Trophoblast cell (in vitro differentiated cells and primary cell): Measurements from ENCODE around the gene PLA2G2F.

Experiments
- DNase-seq, 2 donors: peaks; one replicate each; pipeline ENCODE4 v3.0.0-alpha.2; 2016
- H2AFZ ChIP-seq: 2 replicates; pipeline ENCODE4 v1.6.1; 2013; ENCODE audit warnings: low read length, moderate library complexity, mild to moderate bottlenecking; ENCODE audit not compliant: insufficient read depth, poor library complexity
- H2AK5ac ChIP-seq: 2 replicates; pipeline ENCODE4 v1.6.1; 2013; ENCODE audit warnings: mild to moderate bottlenecking, low read length
- H2BK120ac ChIP-seq: 2 replicates; pipeline ENCODE4 v1.6.1; 2013; ENCODE audit warnings: low read length, mild to moderate bottlenecking, moderate library complexity; ENCODE audit not compliant: insufficient read depth, poor library complexity
- H2BK12ac ChIP-seq: 2 replicates; pipeline ENCODE4 v1.6.1; 2013; ENCODE audit warnings: mild to moderate bottlenecking, low read length, moderate library complexity
- H2BK5ac ChIP-seq: 2 replicates; pipeline ENCODE4 v1.6.1; 2013; ENCODE audit warnings: low read length, low read depth, moderate library complexity, mild to moderate bottlenecking; ENCODE audit not compliant: poor library complexity
- H3K14ac ChIP-seq: 2 replicates; pipeline ENCODE4 v1.6.1; 2013; ENCODE audit warnings: mild to moderate bottlenecking, low read length
- H3K18ac ChIP-seq: 2 replicates; pipeline ENCODE4 v1.6.1; 2013; ENCODE audit warnings: mild to moderate bottlenecking, low read length
- H3K23ac ChIP-seq: 2 replicates; pipeline ENCODE4 v1.6.1; 2013; ENCODE audit warnings: low read length
- H3K27ac ChIP-seq: 2 replicates; pipeline ENCODE4 v1.5.1; 2013; ENCODE audit warnings: low read depth, mild to moderate bottlenecking, inconsistent platforms, low read length, moderate library complexity
- H3K27me3 ChIP-seq: 2 replicates; pipeline ENCODE4 v1.6.1; 2013; ENCODE audit warnings: inconsistent platforms, mild to moderate bottlenecking, low read length, moderate library complexity; ENCODE audit not compliant: insufficient read depth
- H3K36me3 ChIP-seq, 2 experiments: 1 replicate in 1 of 2; 2 replicates in 1 of 2; pipeline ENCODE4 v1.6.1; 2013; ENCODE audit warnings: low read length in 2 of 2, mild to moderate bottlenecking in 2 of 2, moderate library complexity in 1 of 2; ENCODE audit not compliant: insufficient read depth in 2 of 2, control insufficient read depth in 1 of 2
- H3K4ac ChIP-seq: 2 replicates; pipeline ENCODE4 v1.6.1; 2013; ENCODE audit warnings: low read depth, mild to moderate bottlenecking, low read length, moderate library complexity
- H3K4me1 ChIP-seq, 2 experiments: 1 replicate in 1 of 2; 2 replicates in 1 of 2; pipeline ENCODE4 v1.6.1; 2013; ENCODE audit warnings: low read length in 2 of 2, mild to moderate bottlenecking in 2 of 2, moderate library complexity in 1 of 2; ENCODE audit not compliant: insufficient read depth in 2 of 2, control insufficient read depth in 1 of 2
- H3K4me2 ChIP-seq: 2 replicates; pipeline ENCODE4 v1.6.1; 2013; ENCODE audit warnings: inconsistent platforms, mild to moderate bottlenecking, low read length, moderate library complexity
- H3K4me3 ChIP-seq: 2 replicates; pipeline ENCODE4 v1.5.1; 2013; ENCODE audit warnings: mild to moderate bottlenecking, low read depth, low read length, inconsistent platforms
- H3K79me1 ChIP-seq: one replicate; pipeline ENCODE4 v1.6.1; 2013; ENCODE audit warnings: low read length
- H3K79me2 ChIP-seq: 2 replicates; pipeline ENCODE4 v1.6.1; 2013; ENCODE audit warnings: low read length, mild to moderate bottlenecking; ENCODE audit not compliant: control insufficient read depth, insufficient read depth, poor library complexity
- H3K9ac ChIP-seq: 2 replicates; pipeline ENCODE4 v1.6.1; 2013; ENCODE audit warnings: mild to moderate bottlenecking, low read length
- H3K9me3 ChIP-seq: 2 replicates; pipeline ENCODE4 v1.6.1; 2013; ENCODE audit warnings: low read depth, mild to moderate bottlenecking, control low read depth, inconsistent platforms, low read length; ENCODE audit not compliant: insufficient read depth
- H4K12ac ChIP-seq: 2 replicates; pipeline ENCODE4 v1.6.1; 2013; ENCODE audit warnings: low read depth, mild to moderate bottlenecking, low read length, moderate library complexity
- H4K8ac ChIP-seq: 2 replicates; pipeline ENCODE4 v1.6.1; 2013; ENCODE audit warnings: low read depth, mild to moderate bottlenecking, low read length, moderate library complexity
- H4K91ac ChIP-seq: one replicate; pipeline ENCODE4 v1.6.1; 2013; ENCODE audit warnings: low read depth, mild to moderate bottlenecking, low read length, moderate library complexity
- whole genome bisulfite sequencing: extraction: QIAGEN DNeasy Blood & Tissue Kit; methylation state at CpG from one replicate; pipeline ENCODE4 v1.1.7; 2013; ENCODE audit warnings: missing lambda C conversion rate; ENCODE audit not compliant: insufficient read length, insufficient coverage; ENCODE audit errors: extremely low coverage; 5-methylcytosine and 5-hydroxymethylcytosine counted together

Gene PLA2G2F

DNA sequence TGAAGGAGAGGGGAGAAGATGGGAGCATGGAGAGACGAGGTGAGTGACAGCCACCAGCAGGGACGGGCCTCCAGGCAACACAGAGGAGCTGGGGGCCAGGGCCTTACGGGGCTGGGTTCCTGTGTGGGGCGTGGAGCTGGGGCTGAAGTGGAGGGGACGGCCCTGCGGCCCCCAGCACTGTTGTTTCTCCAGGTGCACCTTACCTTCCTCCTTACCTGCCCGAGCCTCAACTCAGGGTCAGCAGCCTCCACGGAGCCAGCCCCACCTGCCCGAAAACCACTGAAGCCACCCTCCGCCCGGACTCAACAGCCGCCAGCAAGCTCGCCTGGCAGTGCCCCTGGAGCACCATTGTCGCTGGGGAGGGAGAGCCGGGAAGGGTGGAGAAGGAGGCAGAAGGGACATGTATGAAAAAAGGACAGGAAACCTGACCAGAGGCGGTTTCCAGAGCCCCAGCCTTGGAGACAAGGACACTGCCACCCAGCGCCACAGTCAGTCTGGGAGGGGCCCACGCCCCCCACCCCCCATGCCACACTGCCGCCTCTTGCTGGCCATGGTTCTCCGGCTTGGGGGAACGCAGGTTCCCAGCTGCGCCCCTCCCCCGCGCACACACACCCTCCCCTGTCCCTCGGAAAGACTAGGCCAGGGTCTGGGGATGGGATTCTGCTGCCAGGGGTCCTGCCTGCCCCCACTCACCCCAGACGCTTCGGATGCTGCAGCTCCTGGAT, 10.6 kb downstream of the PLA2G2F start:
- Histone ChIP-seq H3K18ac (no peak overlapping the region), H3K36me3 (no peaks in the 10 kb centered on the region), H2AK5ac (no peak overlapping the region), H3K79me2 (no peaks in the 10 kb centered on the region), H3K9me3 (peaks cover 3% of the 10 kb centered on the region), H3K4me2 (no peak overlapping the region), H4K91ac (no peak overlapping the region), H2BK5ac (no peak overlapping the region), H3K27me3 (no peaks in the 10 kb centered on the region), H2AFZ (no peak overlapping the region), H4K8ac (no peak overlapping the region), H3K27ac (no peak overlapping the region), H3K9ac (no peak overlapping the region), H3K4ac (no peak overlapping the region), H2BK120ac (no peak overlapping the region), H3K23ac (no peak overlapping the region), H3K4me1 (peaks cover 0 to 6% of the 10 kb centered on the region in 2 experiments), H3K14ac (no peak overlapping the region), H4K12ac (no peak overlapping the region), H2BK12ac (no peak overlapping the region), H3K79me1 (no peaks in the 10 kb centered on the region), H3K4me3 (no peak overlapping the region)
- DNase-seq, result no peak
- WGBS, result no CpG with 5 or more reads among the region's 27 CpGs

GRCh38 chr1:20150326-20150705, 11.2 kb downstream of the PLA2G2F start:
- no CpG with 5 or more reads among the region's 8 CpGs for WGBS
- Histone ChIP-seq H4K91ac (no peak overlapping the region), H2BK120ac (no peak overlapping the region)

DNA sequence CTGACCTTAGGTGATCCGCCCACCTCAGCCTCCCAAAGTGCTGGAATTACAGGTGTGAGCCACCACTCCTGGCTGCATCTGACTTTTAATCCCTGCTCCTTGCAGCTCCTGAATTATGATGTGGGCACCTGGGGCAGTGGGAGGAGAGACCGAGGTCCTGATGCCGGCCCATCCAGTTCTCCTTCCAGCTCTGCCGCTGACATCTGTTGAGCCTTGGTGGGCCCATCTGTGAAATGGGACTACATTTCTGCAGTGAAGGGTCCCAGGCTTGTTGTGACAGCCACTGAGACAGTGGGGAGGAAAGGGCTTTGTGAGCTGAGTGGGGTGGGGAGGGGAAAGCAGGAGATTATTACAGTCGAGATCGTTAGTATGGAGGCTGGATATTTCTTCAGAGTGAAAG, 11.8 kb downstream of the PLA2G2F start:
- Histone ChIP-seq H3K4me2 (no peak overlapping the region), H3K27ac (no peak overlapping the region), H3K79me2 (no peaks in the 10 kb centered on the region), H2AFZ (no peak overlapping the region), H3K27me3 (no peaks in the 10 kb centered on the region), H3K4me1 (peaks cover 0 to 6% of the 10 kb centered on the region in 2 experiments), H2BK120ac (no peak overlapping the region), H3K9me3 (peaks cover 3% of the 10 kb centered on the region), H2BK12ac (no peak overlapping the region), H4K12ac (no peak overlapping the region), H3K18ac (no peak overlapping the region), H3K14ac (no peak overlapping the region), H3K9ac (peak overlapping the region; percentile 49), H3K36me3 (no peaks in the 10 kb centered on the region), H3K4ac (no peak overlapping the region), H2AK5ac (no peak overlapping the region), H3K4me3 (no peak overlapping the region), H3K79me1 (no peaks in the 10 kb centered on the region), H4K8ac (no peak overlapping the region), H3K23ac (no peak overlapping the region), H2BK5ac (no peak overlapping the region), H4K91ac (no peak overlapping the region)
- no CpG with 5 or more reads among the region's 6 CpGs for WGBS
- no peak for DNase-seq

More at GRCh38 chr1:20150326-20150705, 11.2 kb downstream of the PLA2G2F start:
- Histone ChIP-seq H3K4me2 (no peak overlapping the region), H2BK5ac (no peak overlapping the region), H3K9ac (no peak overlapping the region), H3K79me2 (no peaks in the 10 kb centered on the region), H3K23ac (no peak overlapping the region), H3K4me3 (no peak overlapping the region), H2AFZ (no peak overlapping the region), H3K14ac (no peak overlapping the region), H3K79me1 (no peaks in the 10 kb centered on the region), H3K27ac (no peak overlapping the region), H3K4me1 (peaks cover 0 to 6% of the 10 kb centered on the region in 2 experiments), H3K18ac (no peak overlapping the region), H3K36me3 (no peaks in the 10 kb centered on the region), H4K8ac (no peak overlapping the region), H2BK12ac (no peak overlapping the region), H2AK5ac (no peak overlapping the region), H4K12ac (no peak overlapping the region), H3K27me3 (no peaks in the 10 kb centered on the region), H3K4ac (no peak overlapping the region), H3K9me3 (peaks cover 3% of the 10 kb centered on the region)
- no peak for DNase-seq

DNA sequence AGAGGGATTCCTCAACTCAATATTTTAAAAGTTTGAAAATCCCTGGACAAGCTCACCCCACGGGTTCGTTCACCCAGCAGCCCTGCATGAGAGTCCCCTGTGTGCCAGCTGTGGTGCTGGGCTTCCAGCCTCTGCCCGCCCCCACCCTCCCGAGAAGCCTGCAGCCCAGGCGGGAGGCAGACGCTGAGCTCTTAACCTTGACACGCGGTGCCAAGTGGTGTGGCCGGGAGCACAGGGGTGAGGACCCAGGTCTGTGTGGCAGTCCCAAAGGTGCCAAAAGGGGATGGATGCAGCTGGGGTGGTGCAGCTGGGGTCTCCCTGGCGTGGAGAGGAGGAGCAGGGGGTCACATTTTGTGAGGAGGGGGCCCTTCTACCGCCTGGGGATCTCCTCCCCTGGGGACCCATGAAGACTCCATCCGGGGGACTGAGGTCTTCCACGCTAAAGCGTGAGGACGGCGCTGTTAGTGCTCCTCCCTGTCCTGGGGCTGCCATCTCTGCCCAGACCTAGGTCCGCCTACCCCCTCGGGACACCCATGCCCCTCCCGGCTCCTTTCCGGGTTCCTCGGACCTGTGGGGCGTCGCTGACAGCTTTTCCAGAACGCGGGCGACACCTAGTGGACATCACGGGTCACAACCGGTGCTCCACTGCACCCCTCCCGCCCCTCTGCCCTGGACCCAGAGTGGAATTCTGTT, 12.9 kb downstream of the PLA2G2F start:
- peak; percentile 56 to 76 for DNase-seq
- H3K9ac ChIP-seq, result peak overlapping the region; percentile 20
- peak overlapping the region; percentile 45 for H4K12ac ChIP-seq
- no peaks in the 10 kb centered on the region for H3K79me2 ChIP-seq
- H3K27me3 ChIP-seq, result no peaks in the 10 kb centered on the region
- no peak overlapping the region for H3K4ac ChIP-seq
- H2BK12ac ChIP-seq, result peak overlapping the region; percentile 25
- H2AK5ac ChIP-seq, result peak overlapping the region; percentile 69
- H3K9me3 ChIP-seq, result peaks cover 3% of the 10 kb centered on the region
- H3K79me1 ChIP-seq, result no peaks in the 10 kb centered on the region
- peak overlapping the region; percentile 45 for H3K4me2 ChIP-seq
- peaks cover 0 to 6% of the 10 kb centered on the region in 2 experiments for H3K4me1 ChIP-seq
- peak overlapping the region; percentile 57 for H4K8ac ChIP-seq
- no peak overlapping the region for H3K18ac ChIP-seq
- no peak overlapping the region for H3K27ac ChIP-seq
- peak overlapping the region; percentile 64 for H2AFZ ChIP-seq
- peak overlapping the region; percentile 30 for H4K91ac ChIP-seq
- H3K4me3 ChIP-seq, result no peak overlapping the region
- H2BK5ac ChIP-seq, result no peak overlapping the region
- no peaks in the 10 kb centered on the region for H3K36me3 ChIP-seq
- H3K14ac ChIP-seq, result peak overlapping the region; percentile 13
- H2BK120ac ChIP-seq, result no peak overlapping the region
- no peak overlapping the region for H3K23ac ChIP-seq
- no CpG with 5 or more reads among the region's 29 CpGs for WGBS
